GM13976 (cell line): ENCODE measurements around the gene ABITRAM.
"Not testable (repeated sequence)": the region's sequence is repeated elsewhere in the genome, so short reads cannot be mapped to it uniquely, and the experiment has no call there.

ENCODE experiments used
- DNase-seq: peaks from one replicate; pipeline ENCODE4 v3.0.0; 2012; ENCODE audit warnings: low spot score
- CTCF ChIP-seq: IDR thresholded peaks from 2 replicates; pipeline ENCODE4 v1.5.1; 2012; ENCODE audit warnings: borderline replicate concordance, mild to moderate bottlenecking; ENCODE audit not compliant: insufficient read depth; ENCODE audit errors: extremely low read depth, missing control alignments, control extremely low read depth
- in situ Hi-C: fragments of 300-500 bp; cut with MboI; formaldehyde crosslinking; loops from one replicate; pipeline ENCODE4 v1.12.0; 2022; ENCODE audit warnings: low sequenced_read_pairs, mixed read lengths, inconsistent platforms; ENCODE audit not compliant: unreplicated experiment

Gene ABITRAM

GRCh38 chr9:108963459-108964143 lies 29.4 kb downstream of the ABITRAM start:
- no peak for DNase-seq
- in situ Hi-C loops: no loop called here
- TF ChIP-seq CTCF: no peak

GRCh38 chr9:108967916-108968315 lies 33.7 kb downstream of the ABITRAM start:
- no peak for DNase-seq
- no peak for TF ChIP-seq CTCF
- in situ Hi-C loops: no loop called here

GRCh38 chr9:108971392-108971791 lies 37.2 kb downstream of the ABITRAM start:
- in situ Hi-C loops, DNase-seq: not testable (repeated sequence)

GRCh38 chr9:108972186-108972585 lies 38.0 kb downstream of the ABITRAM start:
- DNase-seq: no peak
- in situ Hi-C loops: no loop called here
- TF ChIP-seq CTCF: no peak

GRCh38 chr9:108972626-108973209 lies 38.5 kb downstream of the ABITRAM start:
- in situ Hi-C loops: no loop called here
- TF ChIP-seq CTCF: no peak
- no peak for DNase-seq

- DNase-seq: no peak
- no peak for TF ChIP-seq CTCF
- in situ Hi-C loops: no loop called here
Observed at GRCh38 chr9:108973895-108974294, 39.7 kb downstream of the ABITRAM start.

GRCh38 chr9:108978205-108978604 lies 44.0 kb downstream of the ABITRAM start:
- no peak for TF ChIP-seq CTCF
- no peak for DNase-seq
- in situ Hi-C loops: no loop called here
